ENCODE results near the gene GRK5. TPM values are rescaled to one million over a fixed set of nuclear protein-coding genes. Genes with fewer than 3 reads are reported as not detected.

The GRK5 gene
- total RNA-seq, 1 experiment from 2014 or later, result 2.3 TPM

GRCh38 chr10:119468542-119469324, 261.4 kb downstream of the GRK5 start:
- Mint-ChIP-seq H3K27me3 (ENCODE audit: low read depth) (peaks cover 12% of the 10 kb centered on the region), H3K4me3 (no peak overlapping the region), H3K27ac (no peak overlapping the region), H3K36me3 (no peaks in the 10 kb centered on the region), H3K9me3 (peaks cover 3% of the 10 kb centered on the region), H3K4me1 (no peaks in the 10 kb centered on the region)
- CTCF ChIA-PET, result interaction anchor here (1.2 kb wide), 2 partner anchors 21 to 24 kb away, joined by 3 read pairs; no protein-coding TSS in a partner anchor
- TF ChIP-seq JAZF1 (CRISPR knock-in tag; IDR thresholded peaks at IDR 0.05) (no peak), CREB1 (CRISPR knock-in tag; IDR thresholded peaks at IDR 0.05) (no peak), MYBL2 (CRISPR knock-in tag; IDR thresholded peaks at IDR 0.05) (no peak), ZNF281 (CRISPR knock-in tag; IDR thresholded peaks at IDR 0.05) (no peak), PRRX2 (CRISPR knock-in tag; IDR thresholded peaks at IDR 0.05) (no peak), AR (CRISPR knock-in tag; IDR thresholded peaks at IDR 0.05) (no peak), CTCF (IDR thresholded peaks at IDR 0.05) (no peak)
- no peak for DNase-seq (ENCODE audit: low spot score)
- POLR2A ChIA-PET, result no interaction called here
- ATAC-seq, result no peak

- H3K9me3 Mint-ChIP-seq, result peaks cover 7% of the 10 kb centered on the region
- H3K27ac Mint-ChIP-seq, result no peak overlapping the region
- H3K4me3 Mint-ChIP-seq, result no peak overlapping the region
- TF ChIP-seq HMGA2 (CRISPR knock-in tag; IDR thresholded peaks at IDR 0.05), result no peak
- H3K36me3 Mint-ChIP-seq, result no peaks in the 10 kb centered on the region
- H3K27me3 Mint-ChIP-seq (ENCODE audit: low read depth), result peaks cover 17% of the 10 kb centered on the region
- DNase-seq (ENCODE audit: low spot score) (no peak), ATAC-seq (no peak)
- ChIA-PET POLR2A (no interaction called here), CTCF (interaction anchor here (1.1 kb wide), 1 partner anchor 218 kb away, joined by 3 read pairs; no protein-coding TSS in a partner anchor)
- H3K4me1 Mint-ChIP-seq, result no peaks in the 10 kb centered on the region
These were observed 261.9 kb downstream of the GRK5 start for GRCh38 chr10:119469325-119469707.

- Mint-ChIP-seq H3K36me3 (no peaks in the 10 kb centered on the region), H3K9me3 (peaks cover 7% of the 10 kb centered on the region), H3K4me3 (no peak overlapping the region), H3K27me3 (ENCODE audit: low read depth) (peaks cover 20% of the 10 kb centered on the region), H3K27ac (no peak overlapping the region), H3K4me1 (no peaks in the 10 kb centered on the region)
- DNase-seq (ENCODE audit: low spot score), result no peak
- ChIA-PET POLR2A (no interaction called here), CTCF (interaction anchor here (0.6 to 1.1 kb wide), 6 partner anchors 9 to 217 kb away, joined by 3 to 6 read pairs (median 4); no protein-coding TSS in a partner anchor)
- ATAC-seq, result no peak
- TF ChIP-seq GABPB1 (CRISPR knock-in tag; IDR thresholded peaks at IDR 0.05) (no peak), JUN (CRISPR knock-in tag; IDR thresholded peaks at IDR 0.05) (no peak), E2F1 (CRISPR knock-in tag; IDR thresholded peaks at IDR 0.05) (no peak), ZNF138 (CRISPR knock-in tag; conservative IDR thresholded peaks at IDR 0.05) (no peak), AFF4 (CRISPR knock-in tag; IDR thresholded peaks at IDR 0.05; ENCODE audit: borderline replicate concordance) (no peak), ZNF416 (CRISPR knock-in tag; IDR thresholded peaks at IDR 0.05) (no peak), MLX (CRISPR knock-in tag; IDR thresholded peaks at IDR 0.05) (no peak)
These were observed 262.5 kb downstream of the GRK5 start for GRCh38 chr10:119469846-119470245.
